WTC11 (cell line): ENCODE measurements around the gene SPEM1.

Experiments
- ATF1 ChIP-seq: sonication (generic); formaldehyde crosslinking; IDR thresholded peaks from 2 replicates; pipeline ENCODE4 v1.8.1; 2023; ENCODE audit warnings: mild to moderate bottlenecking, moderate library complexity, missing genetic modification reagents
- GTF2I ChIP-seq: fragments of 250-450 bp; sonication (Bioruptor Pico); conservative IDR thresholded peaks from 2 replicates; pipeline ENCODE4 v1.4.0; 2021; ENCODE audit warnings: mild to moderate bottlenecking
- ZNF121 ChIP-seq: sonication (generic); formaldehyde crosslinking; IDR thresholded peaks from 2 replicates; pipeline ENCODE4 v1.8.0; 2023; ENCODE audit warnings: missing genetic modification reagents
- ZNF232 ChIP-seq: sonication (generic); formaldehyde crosslinking; IDR thresholded peaks from 2 replicates; pipeline ENCODE4 v1.8.0; 2022; ENCODE audit warnings: mild to moderate bottlenecking, missing genetic modification reagents
- TF ChIP-seq, protein P1 (sequence below): fragments of 200-600 bp; IDR thresholded peaks from 2 replicates; pipeline ENCODE4 v1.8.0; 2022; ENCODE audit warnings: antibody characterized with exemption
- TF ChIP-seq, protein P2 (sequence below): sonication (generic); formaldehyde crosslinking; IDR thresholded peaks from 2 replicates; pipeline ENCODE4 v1.8.1; 2022; ENCODE audit warnings: low read depth, missing genetic modification reagents, borderline replicate concordance

DNA sequence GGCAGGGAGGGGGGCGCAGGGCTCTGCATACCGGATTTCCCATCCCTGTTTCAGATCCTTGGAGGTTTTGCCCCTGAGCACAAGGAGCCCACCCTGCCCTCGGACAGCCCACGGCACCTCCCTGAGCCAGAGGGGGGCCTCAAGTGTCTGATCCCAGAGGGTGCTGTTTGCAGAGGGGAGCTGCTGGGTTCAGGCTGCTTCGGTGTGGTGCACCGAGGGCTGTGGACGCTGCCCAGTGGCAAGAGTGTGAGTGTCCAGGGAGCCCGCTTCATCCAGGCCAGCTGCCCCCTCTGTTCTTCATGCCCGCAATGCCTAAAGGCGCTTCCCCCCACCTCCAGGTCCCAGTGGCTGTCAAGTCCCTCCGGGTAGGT is 36.8 kb upstream of the SPEM1 start:
- TF ChIP-seq, protein P1, sequence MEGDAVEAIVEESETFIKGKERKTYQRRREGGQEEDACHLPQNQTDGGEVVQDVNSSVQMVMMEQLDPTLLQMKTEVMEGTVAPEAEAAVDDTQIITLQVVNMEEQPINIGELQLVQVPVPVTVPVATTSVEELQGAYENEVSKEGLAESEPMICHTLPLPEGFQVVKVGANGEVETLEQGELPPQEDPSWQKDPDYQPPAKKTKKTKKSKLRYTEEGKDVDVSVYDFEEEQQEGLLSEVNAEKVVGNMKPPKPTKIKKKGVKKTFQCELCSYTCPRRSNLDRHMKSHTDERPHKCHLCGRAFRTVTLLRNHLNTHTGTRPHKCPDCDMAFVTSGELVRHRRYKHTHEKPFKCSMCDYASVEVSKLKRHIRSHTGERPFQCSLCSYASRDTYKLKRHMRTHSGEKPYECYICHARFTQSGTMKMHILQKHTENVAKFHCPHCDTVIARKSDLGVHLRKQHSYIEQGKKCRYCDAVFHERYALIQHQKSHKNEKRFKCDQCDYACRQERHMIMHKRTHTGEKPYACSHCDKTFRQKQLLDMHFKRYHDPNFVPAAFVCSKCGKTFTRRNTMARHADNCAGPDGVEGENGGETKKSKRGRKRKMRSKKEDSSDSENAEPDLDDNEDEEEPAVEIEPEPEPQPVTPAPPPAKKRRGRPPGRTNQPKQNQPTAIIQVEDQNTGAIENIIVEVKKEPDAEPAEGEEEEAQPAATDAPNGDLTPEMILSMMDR = no peak
- TF ChIP-seq, protein P2, sequence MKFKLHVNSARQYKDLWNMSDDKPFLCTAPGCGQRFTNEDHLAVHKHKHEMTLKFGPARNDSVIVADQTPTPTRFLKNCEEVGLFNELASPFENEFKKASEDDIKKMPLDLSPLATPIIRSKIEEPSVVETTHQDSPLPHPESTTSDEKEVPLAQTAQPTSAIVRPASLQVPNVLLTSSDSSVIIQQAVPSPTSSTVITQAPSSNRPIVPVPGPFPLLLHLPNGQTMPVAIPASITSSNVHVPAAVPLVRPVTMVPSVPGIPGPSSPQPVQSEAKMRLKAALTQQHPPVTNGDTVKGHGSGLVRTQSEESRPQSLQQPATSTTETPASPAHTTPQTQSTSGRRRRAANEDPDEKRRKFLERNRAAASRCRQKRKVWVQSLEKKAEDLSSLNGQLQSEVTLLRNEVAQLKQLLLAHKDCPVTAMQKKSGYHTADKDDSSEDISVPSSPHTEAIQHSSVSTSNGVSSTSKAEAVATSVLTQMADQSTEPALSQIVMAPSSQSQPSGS = no peak
- TF ChIP-seq ATF1 (CRISPR knock-in tag) = no peak
- no peak for TF ChIP-seq GTF2I (CRISPR knock-in tag)
- TF ChIP-seq ZNF232 (CRISPR knock-in tag) = no peak
- no peak for TF ChIP-seq ZNF121 (CRISPR knock-in tag)
